Skeletal muscle tissue (tissue), 4 donors: ENCODE results near the gene ASF1A. TPM values are rescaled to one million over a fixed set of nuclear protein-coding genes. Genes with fewer than 3 reads are reported as not detected.
A peak's percentile ranks its signal among the peaks of the same experiment; 100 is the strongest.

Experiments
- H3K27ac ChIP-seq: one replicate; pipeline ENCODE4 v1.7.0; 2013; ENCODE audit warnings: mild to moderate bottlenecking, low read depth, low read length, inconsistent platforms
- H3K27me3 ChIP-seq, 3 donors: one replicate each; pipeline ENCODE4 v1.7.0; 2013; ENCODE audit warnings: low read length in 3 of 3; ENCODE audit not compliant: control insufficient read depth in 3 of 3, insufficient read depth in 3 of 3
- H3K36me3 ChIP-seq, 3 donors: one replicate each; pipeline ENCODE4 v1.7.0; 2013; ENCODE audit warnings: low read length in 3 of 3; ENCODE audit not compliant: control insufficient read depth in 3 of 3, insufficient read depth in 3 of 3
- H3K4me1 ChIP-seq, 3 donors: one replicate each; pipeline ENCODE4 v1.7.0; 2013; ENCODE audit warnings: low read length in 3 of 3, mild to moderate bottlenecking in 3 of 3; ENCODE audit not compliant: control insufficient read depth in 3 of 3, insufficient read depth in 3 of 3
- H3K4me3 ChIP-seq, 3 donors: one replicate each; pipeline ENCODE4 v1.7.0; 2013; ENCODE audit warnings: low read length in 3 of 3
- H3K9ac ChIP-seq, 3 donors: one replicate each; pipeline ENCODE4 v1.7.0; 2013; ENCODE audit warnings: low read length in 3 of 3, mild to moderate bottlenecking in 3 of 3, moderate library complexity in 2 of 3, low read depth in 1 of 3
- H3K9me3 ChIP-seq, 3 donors: one replicate each; pipeline ENCODE4 v1.7.0; 2013; ENCODE audit warnings: low read length in 3 of 3; ENCODE audit not compliant: control insufficient read depth in 3 of 3
- total RNA-seq: library from RNA; depleted of rRNA; stranded (reverse); fragments of >200 nt; gene quantifications from one replicate; pipeline ENCODE4 v1.2.3, GENCODE V29; 2014
- donor health status: Osteomylitis.

ASF1A gene
- total RNA-seq, 1 donor from 2014 or later, result 11.5 TPM

- no peaks in the 10 kb centered on the region for H3K9me3 ChIP-seq
- H3K4me3 ChIP-seq, result no peak overlapping the region
- H3K36me3 ChIP-seq, result peaks cover 6 to 23% (median 18%) of the 10 kb centered on the region in 3 donors
- peaks cover 0 to 7% (median 3%) of the 10 kb centered on the region in 3 donors for H3K4me1 ChIP-seq
- no peak overlapping the region for H3K27ac ChIP-seq
- H3K9ac ChIP-seq, result no peak overlapping the region
- no peaks in the 10 kb centered on the region for H3K27me3 ChIP-seq
Measured at GRCh38 chr6:118930680-118931079, 36.7 kb downstream of the ASF1A start.

- no peaks in the 10 kb centered on the region for H3K9me3 ChIP-seq
- H3K4me3 ChIP-seq, result no peak overlapping the region
- H3K36me3 ChIP-seq, result peaks cover 6 to 23% (median 18%) of the 10 kb centered on the region in 3 donors
- no peaks in the 10 kb centered on the region for H3K27me3 ChIP-seq
- H3K4me1 ChIP-seq, result peaks cover 0 to 7% (median 3%) of the 10 kb centered on the region in 3 donors
- H3K9ac ChIP-seq, result no peak overlapping the region
- no peak overlapping the region for H3K27ac ChIP-seq
Measured at GRCh38 chr6:118931436-118931835, 37.5 kb downstream of the ASF1A start.

GRCh38 chr6:118932421-118932820 lies 38.5 kb downstream of the ASF1A start:
- Histone ChIP-seq H3K9ac (no peak overlapping the region), H3K27me3 (no peaks in the 10 kb centered on the region), H3K4me1 (peaks cover 0 to 7% (median 3%) of the 10 kb centered on the region in 3 donors), H3K4me3 (no peak overlapping the region), H3K9me3 (no peaks in the 10 kb centered on the region), H3K27ac (no peak overlapping the region), H3K36me3 (peaks cover 6 to 23% (median 18%) of the 10 kb centered on the region in 3 donors)

GRCh38 chr6:118933855-118934460 lies 40.0 kb downstream of the ASF1A start:
- Histone ChIP-seq H3K9ac (peak overlapping the region in 1 of 3 donors; percentile 34), H3K9me3 (no peaks in the 10 kb centered on the region), H3K27ac (peak overlapping the region; percentile 23), H3K4me1 (peaks cover 0 to 7% (median 3%) of the 10 kb centered on the region in 3 donors), H3K27me3 (no peaks in the 10 kb centered on the region), H3K36me3 (peaks cover 6 to 18% (median 17%) of the 10 kb centered on the region in 3 donors), H3K4me3 (peak overlapping the region; percentile 59 to 94 (median 93))

- Histone ChIP-seq H3K4me1 (peaks cover 0 to 7% (median 3%) of the 10 kb centered on the region in 3 donors), H3K27ac (peak within 1 kb of the TSS; percentile 93), H3K4me3 (peak within 1 kb of the TSS; percentile 92 to 94 (median 93)), H3K9me3 (no peaks in the 10 kb centered on the region), H3K27me3 (no peaks in the 10 kb centered on the region), H3K36me3 (peaks cover 6 to 12% (median 11%) of the 10 kb centered on the region in 3 donors), H3K9ac (peak within 1 kb of the TSS; percentile 94 to 98 (median 96))
Measured at GRCh38 chr6:118934461-118935330, 40.7 kb downstream of the ASF1A start, which contains the start of gene MCM9. Gene MCM9, minus strand, starts transcription at chr6:118935159. Its CDS starts 3,436 bp downstream, at chr6:118931723.

GRCh38 chr6:118935331-118935668 lies 41.3 kb downstream of the ASF1A start:
- Histone ChIP-seq H3K27ac (peak overlapping the region; percentile 93), H3K36me3 (peaks cover 6 to 12% (median 11%) of the 10 kb centered on the region in 3 donors), H3K9me3 (no peaks in the 10 kb centered on the region), H3K4me1 (peaks cover 0 to 7% (median 3%) of the 10 kb centered on the region in 3 donors), H3K27me3 (no peaks in the 10 kb centered on the region), H3K4me3 (peak overlapping the region; percentile 85 to 94 (median 93)), H3K9ac (peak overlapping the region; percentile 88 to 98 (median 94))

- H3K27ac ChIP-seq, result no peak overlapping the region
- H3K4me3 ChIP-seq, result no peak overlapping the region
- no peaks in the 10 kb centered on the region for H3K9me3 ChIP-seq
- H3K36me3 ChIP-seq, result peaks cover 4 to 6% (median 6%) of the 10 kb centered on the region in 3 donors
- no peaks in the 10 kb centered on the region for H3K27me3 ChIP-seq
- no peak overlapping the region for H3K9ac ChIP-seq
- peaks cover 3 to 7% (median 4%) of the 10 kb centered on the region in 3 donors for H3K4me1 ChIP-seq
Measured at GRCh38 chr6:118935978-118936703, 42.2 kb downstream of the ASF1A start.

- Histone ChIP-seq H3K27ac (no peak overlapping the region), H3K36me3 (no peaks in the 10 kb centered on the region)
Measured at GRCh38 chr6:118939683-118940082, 45.7 kb downstream of the ASF1A start.

GRCh38 chr6:118940770-118941169 lies 46.8 kb downstream of the ASF1A start:
- Histone ChIP-seq H3K9ac (no peak overlapping the region), H3K4me3 (no peak overlapping the region), H3K4me1 (peaks cover 0 to 4% (median 0%) of the 10 kb centered on the region in 3 donors), H3K27ac (no peak overlapping the region), H3K36me3 (no peaks in the 10 kb centered on the region), H3K9me3 (peaks cover 0 to 5% (median 0%) of the 10 kb centered on the region in 3 donors), H3K27me3 (no peaks in the 10 kb centered on the region)

More at GRCh38 chr6:118939683-118940082, 45.7 kb downstream of the ASF1A start:
- H3K9me3 ChIP-seq, result peaks cover 0 to 2% (median 0%) of the 10 kb centered on the region in 3 donors
- no peaks in the 10 kb centered on the region for H3K27me3 ChIP-seq
- no peak overlapping the region for H3K9ac ChIP-seq
- H3K4me3 ChIP-seq, result no peak overlapping the region
- peaks cover 0 to 4% (median 0%) of the 10 kb centered on the region in 3 donors for H3K4me1 ChIP-seq
